GM19025 (cell line): Measurements from ENCODE around the gene GPC2.
A peak's percentile ranks its signal among the peaks of the same experiment; 100 is the strongest.

Experiments used
- ATAC-seq: cut with Tn5 transposase; IDR thresholded peaks from one replicate; pipeline ENCODE4 v1.9.1; 2021; ENCODE audit warnings: mild to moderate bottlenecking, low read depth, moderate library complexity; ENCODE audit not compliant: unreplicated experiment

Gene GPC2

DNA sequence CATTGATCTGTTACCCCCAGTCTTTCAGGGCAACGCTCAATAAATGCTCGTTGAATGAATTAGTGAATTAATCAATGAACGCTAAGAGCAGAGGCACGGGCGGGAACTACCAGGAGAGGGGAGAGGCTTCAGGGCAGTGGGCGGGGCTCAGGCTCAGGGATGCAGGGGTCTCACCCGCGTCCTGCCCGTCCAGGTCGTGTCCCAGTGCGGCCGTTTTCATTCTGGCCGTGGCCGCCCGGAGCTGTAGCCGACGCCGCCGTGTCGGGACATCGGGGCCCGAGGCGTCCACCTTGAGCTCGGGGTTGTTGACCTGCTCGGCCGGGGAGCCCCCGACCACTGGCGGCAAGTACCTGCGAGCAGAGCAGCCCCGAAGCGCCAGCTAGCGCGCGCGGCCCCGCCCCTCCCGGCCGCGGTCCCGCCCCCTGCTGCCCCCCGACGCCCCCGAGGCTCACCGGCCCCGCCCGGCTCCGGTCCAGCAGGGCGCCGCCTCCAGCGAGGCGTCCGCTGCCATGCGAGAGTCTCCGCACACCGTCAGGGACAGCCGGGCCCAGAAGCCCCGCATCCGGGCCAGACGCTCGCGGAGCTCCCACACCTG lies 6.0 kb downstream of the GPC2 start:
- no peak for ATAC-seq

GRCh38 chr7:100170101-100170897 lies 6.9 kb downstream of the GPC2 start:
- no peak for ATAC-seq

- ATAC-seq, result no peak
These were observed 7.9 kb downstream of the GPC2 start for GRCh38 chr7:100169147-100169850.

DNA sequence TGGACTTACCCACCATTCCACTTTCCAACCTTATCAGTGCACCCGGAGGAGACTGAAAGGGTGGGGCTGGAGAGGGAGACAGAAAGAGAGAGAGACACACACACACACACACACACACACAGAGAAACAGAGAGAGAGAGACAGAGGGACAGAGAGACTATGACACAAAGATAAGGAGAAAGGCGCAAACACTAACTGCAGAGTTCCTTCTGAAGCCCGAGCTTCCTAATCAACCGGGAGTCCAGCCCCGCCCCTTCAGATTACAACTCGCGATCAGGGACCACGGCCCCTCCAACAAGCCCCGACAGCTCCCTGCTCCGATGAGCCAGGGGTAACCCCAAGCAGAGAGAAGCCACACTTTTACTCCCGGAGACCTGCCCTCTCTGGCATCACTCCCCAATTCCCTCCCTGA lies 9.3 kb downstream of the GPC2 start:
- no peak for ATAC-seq

DNA sequence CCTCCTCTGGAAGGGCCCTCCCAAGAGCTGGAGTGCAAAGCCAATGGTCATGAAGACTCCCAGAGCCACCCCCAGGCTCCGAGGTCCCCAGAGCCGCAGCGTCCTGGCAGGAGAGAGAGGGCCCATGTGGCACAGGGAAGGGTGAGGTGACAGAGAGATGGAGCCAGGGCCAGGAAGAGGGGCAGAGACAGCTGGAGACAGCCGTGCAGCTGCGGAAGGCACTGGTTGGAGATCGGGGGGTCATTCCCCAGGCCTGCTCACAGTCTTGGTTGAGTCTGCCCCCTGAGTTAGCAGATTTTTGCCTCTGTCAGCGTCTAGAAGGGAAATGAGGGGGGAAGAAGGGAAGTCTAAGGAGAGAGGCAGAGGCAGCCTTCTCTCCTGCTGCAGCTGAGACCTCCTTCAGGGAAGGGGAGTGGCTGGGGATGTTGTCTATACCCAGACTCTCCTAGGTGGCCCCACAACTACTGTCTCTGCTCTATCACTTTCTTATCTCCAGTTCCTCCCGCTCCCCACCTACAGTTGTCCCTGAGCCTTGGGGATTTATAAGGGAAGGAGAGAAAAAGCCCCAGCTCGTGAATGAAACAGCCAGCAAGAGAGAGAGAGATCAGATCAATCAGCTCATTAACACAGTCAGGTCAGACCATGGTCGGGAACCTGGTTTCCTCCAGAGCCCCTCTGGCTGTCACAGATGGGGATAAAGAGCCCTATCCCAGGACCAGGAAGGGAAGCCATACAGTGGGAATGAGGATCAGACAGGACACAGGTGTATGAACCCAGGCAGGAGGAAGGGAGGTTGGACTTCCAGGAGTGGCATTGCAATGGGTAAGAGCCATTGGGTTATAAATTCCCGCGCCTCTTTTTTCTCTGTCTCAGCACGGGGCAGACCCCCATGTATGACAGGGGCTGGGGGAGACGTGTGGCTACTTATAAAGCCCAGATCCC lies 9.9 kb downstream of the GPC2 start:
- no peak for ATAC-seq

DNA sequence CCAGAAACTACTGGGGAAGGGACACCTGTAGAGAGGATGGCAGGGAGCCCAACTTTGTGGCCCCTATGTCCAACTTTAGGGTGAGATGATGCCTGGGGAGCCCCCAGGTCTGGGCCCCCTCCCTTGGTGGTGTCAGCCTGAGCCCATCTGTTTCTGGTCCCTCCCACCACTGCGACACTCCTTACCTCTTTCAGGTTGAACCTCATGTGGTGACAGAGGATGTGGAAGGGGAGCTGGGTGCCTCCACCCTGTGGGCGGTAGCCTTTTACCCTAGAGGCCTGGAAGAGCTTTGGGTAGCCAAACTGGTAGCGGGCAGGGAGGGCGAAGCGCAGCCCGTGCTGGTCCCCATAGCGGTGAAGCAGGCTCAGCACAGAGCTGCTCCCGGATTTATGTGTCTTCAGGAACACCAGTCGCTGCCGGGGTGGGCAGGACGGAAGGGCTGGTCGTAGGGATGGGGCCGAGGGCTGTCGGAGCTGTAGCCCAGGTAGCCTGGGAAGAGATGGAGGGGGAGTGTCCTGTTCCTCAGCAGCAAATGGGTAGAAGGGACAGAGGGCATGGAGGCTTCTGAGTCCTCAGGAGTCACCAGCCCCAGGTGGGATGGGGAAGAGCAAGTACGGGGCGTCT lies 10.8 kb downstream of the GPC2 start:
- no peak for ATAC-seq

DNA sequence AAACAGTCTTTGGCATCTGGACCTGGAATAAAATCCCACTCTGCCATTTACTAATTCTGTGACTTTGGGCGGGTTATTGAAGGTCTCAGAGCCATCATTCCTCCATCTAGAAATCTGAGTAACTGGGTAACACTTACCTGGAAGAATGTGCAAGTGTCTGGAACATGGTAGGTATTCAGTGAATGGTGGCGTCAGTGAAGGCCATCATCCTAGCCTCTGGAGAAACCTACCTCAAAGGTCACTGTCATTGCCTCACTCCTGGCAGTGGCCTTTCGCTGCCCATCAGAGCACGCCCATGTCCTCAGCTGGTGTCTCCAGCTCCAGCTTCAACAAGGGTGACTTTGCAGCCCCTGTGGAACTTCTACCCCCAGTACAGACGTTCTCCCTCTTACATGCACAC lies 13.3 kb downstream of the GPC2 start:
- ATAC-seq, result no peak

DNA sequence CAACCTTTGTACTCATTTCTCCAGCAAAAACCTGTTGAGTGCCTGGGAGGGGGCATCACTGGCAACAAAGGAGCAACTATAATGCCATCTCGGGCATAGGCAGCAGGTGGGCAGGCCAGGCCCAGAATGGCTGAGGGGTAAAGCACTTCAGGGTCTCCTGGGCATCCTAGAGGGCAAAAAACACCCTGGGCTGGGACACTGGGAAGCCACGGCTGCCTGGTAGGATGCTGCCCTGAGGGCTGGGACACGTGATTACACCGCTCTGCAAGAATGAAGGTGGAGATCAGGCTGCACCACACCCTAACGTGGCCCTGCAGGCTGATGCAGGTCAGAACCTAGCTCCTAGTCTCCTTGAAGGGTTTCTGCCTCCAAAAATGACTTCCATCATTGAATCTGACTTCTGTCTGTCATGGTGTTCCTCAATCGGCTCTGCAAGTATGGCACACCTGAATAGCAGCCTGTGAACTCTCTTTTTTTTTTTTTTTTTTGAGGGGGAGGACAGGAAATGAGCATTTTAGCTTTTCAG lies 14.1 kb downstream of the GPC2 start:
- no peak for ATAC-seq

DNA sequence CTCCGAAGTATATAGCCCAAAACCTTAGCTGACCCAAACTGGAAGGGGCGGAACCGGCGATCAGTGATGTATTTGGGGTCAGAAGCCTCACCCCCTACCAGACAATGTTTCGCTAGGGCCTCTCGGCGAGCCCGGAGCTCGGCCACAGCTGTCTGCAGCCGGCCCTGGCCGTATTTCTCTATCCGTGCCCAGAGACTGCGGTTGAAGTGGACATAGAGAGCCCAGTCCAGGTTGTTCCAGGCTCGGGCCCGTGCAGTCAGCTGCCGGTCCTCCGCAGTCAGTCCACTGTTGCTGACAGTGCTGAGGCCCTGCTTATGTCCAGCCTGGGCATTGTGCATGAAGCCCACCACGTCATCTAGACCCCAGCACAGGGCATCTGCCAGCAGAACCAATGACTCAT lies 17.1 kb downstream of the GPC2 start:
- ATAC-seq, result no peak

- no peak for ATAC-seq
These were observed 18.0 kb downstream of the GPC2 start for GRCh38 chr7:100159099-100159623.

GRCh38 chr7:100158229-100159098 lies 18.7 kb downstream of the GPC2 start, which contains the start of gene TRAPPC14:
Gene TRAPPC14, minus strand, starts transcription at chr7:100158723. Its CDS starts 224 bp downstream, at chr7:100158499.
- peak; percentile 85 for ATAC-seq

DNA sequence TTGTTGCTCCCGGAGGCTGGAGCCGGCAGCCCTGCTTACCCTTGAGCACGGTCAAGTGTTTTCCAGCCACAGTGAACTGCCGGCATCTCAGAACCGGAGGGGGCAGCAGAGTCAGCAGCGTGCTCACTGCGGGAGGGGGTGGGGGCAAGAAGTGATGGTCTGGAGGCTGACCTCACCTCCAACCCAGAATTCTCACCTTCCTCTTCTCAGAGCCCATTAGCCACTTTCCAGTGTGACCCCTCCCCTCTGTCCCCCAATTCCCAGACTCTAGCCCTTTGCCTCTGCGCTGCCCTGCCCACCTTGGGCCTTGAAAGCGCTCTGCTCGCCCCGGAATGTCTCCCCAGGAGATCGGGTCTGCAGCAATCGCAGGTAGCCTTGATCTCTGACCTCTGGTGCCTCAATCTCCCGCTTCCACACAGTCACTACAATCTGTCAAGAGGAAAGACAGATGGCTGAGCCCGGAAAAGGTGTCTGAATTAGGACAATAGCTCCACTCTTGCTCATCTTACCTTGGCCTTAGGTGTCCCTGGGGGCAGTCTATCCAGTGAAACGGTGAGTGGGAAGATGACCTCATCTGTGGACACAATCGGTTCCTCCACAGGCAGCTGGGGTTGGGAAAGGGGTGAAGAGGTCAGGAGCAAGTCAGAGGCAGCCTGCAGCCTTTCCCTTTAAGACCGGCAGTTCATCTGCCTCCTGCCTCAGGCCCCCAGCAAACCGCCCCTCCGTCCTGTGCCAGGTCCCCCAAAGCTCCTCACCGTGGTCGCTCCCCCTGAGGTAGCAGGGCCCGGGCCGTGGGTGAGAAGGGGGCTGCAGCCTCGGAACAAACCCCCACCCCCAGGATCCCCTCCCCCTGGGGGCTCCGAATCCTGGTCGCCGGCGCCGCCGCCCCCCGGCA lies 19.6 kb downstream of the GPC2 start:
- no peak for ATAC-seq

GRCh38 chr7:100157069-100157333 lies 20.2 kb downstream of the GPC2 start:
- no peak for ATAC-seq

DNA sequence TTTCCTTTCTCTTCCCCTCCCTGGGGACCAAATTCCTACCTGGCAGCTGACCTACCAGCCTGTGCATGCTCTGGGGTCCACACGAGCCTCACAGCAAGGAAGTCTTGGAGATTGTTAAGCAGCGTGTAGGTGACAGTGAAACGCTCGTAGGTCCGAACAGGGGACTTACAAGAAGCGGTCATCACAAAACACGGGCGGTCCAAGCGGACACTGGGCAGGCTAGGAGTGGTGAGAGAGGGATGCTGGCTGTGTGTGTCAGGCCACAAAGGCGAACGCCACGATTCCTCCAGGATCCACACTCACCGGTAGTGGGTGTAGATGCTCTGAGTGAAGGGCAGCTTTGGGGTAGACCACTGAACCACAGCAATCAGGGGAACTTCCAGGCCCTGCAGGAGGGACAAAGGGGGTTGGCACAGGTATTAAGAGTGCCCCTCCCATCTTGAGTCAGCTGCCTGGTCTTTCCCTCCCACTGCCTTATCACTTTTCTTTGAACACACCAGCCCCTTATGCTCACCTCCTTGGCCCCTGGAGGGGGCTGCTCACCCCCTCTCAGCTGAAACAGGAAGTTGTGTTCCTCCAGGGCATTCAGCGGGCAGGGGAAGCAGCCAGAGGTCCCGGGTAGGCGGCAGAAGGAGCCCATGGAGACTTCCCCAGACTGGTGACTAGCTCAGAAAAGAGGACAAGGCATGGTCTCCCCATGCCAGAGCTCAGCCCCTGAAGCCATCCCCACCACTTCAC lies 20.7 kb downstream of the GPC2 start:
- ATAC-seq, result no peak

DNA sequence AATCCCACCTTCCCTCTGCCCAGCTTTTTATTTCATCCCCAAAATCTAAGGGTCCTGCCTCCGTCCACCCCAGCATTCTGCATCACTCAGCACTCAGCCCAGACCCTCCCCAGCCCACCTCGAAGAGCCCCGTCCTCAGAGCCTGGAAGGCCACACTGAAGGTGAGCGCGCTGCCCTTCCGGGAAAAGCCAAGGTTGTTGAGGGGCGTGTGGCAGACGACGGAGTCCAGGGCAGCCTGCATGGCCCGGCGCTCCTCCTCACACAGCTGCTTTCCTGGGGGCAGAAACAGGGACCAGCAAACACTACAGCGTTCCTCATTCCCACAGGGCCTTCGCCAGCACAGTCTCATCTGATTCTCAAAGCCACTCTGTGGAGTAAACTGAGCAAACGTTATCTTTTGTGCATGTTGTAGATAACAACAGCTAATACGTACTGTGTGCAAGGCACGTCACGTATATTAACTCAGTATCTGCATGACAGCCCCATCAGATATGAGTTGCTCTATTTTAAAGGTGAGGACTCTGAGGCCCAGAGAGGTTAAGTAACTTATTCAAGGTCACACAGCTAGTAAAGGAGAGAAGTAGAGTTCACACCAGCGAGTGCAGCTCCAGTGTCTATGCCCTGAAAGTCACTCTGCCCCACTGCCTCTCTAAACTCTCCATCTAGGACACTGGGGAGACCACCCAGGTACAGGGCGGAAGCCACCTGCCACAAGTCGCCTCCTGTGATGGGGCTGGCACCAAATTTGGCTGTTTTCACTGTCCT lies 21.4 kb downstream of the GPC2 start:
- no peak for ATAC-seq

- ATAC-seq, result no peak
These were observed 22.3 kb downstream of the GPC2 start for GRCh38 chr7:100154651-100155491.
